Fibroblast of pulmonary artery (primary cell): ENCODE data around the gene DLGAP1.

Experiments
- DNase-seq: peaks from one replicate; pipeline ENCODE4 v3.0.0-alpha.2; 2010; ENCODE audit warnings: low read depth
- H3K4me3 ChIP-seq: replicated peaks from 2 replicates; pipeline ENCODE4 v1.5.1; 2011; ENCODE audit warnings: low read depth, mild to moderate bottlenecking, control low read depth, low read length, moderate library complexity
- TF ChIP-seq, protein P1 (sequence below): IDR thresholded peaks from 2 replicates; pipeline ENCODE4 v1.5.1; 2011; ENCODE audit warnings: mild to moderate bottlenecking, control low read depth, low read length, inconsistent platforms; ENCODE audit errors: missing control alignments

Gene DLGAP1

DNA sequence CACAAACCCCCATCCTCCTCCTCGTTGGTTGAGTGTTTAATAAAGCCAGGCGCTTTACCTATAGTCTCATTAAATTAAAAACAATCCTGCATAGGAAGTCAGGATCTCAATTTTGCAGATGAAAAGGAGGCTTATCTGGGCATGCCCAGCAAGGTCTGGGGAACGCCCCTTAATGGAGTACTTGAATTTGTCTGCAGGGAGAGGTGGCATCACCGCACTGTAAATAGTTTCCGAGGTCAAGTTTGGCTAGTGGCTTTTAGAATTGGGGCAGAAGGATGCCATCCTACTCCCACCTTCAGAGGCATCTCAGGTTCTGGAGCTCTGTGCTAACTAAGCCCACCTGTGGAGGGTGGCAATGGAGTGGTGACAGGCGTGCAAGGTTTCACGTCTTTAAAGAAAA, 855.9 kb downstream of the DLGAP1 start:
- H3K4me3 ChIP-seq = no peak overlapping the region
- DNase-seq = no peak
- TF ChIP-seq, protein P1, sequence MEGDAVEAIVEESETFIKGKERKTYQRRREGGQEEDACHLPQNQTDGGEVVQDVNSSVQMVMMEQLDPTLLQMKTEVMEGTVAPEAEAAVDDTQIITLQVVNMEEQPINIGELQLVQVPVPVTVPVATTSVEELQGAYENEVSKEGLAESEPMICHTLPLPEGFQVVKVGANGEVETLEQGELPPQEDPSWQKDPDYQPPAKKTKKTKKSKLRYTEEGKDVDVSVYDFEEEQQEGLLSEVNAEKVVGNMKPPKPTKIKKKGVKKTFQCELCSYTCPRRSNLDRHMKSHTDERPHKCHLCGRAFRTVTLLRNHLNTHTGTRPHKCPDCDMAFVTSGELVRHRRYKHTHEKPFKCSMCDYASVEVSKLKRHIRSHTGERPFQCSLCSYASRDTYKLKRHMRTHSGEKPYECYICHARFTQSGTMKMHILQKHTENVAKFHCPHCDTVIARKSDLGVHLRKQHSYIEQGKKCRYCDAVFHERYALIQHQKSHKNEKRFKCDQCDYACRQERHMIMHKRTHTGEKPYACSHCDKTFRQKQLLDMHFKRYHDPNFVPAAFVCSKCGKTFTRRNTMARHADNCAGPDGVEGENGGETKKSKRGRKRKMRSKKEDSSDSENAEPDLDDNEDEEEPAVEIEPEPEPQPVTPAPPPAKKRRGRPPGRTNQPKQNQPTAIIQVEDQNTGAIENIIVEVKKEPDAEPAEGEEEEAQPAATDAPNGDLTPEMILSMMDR = no peak

DNA sequence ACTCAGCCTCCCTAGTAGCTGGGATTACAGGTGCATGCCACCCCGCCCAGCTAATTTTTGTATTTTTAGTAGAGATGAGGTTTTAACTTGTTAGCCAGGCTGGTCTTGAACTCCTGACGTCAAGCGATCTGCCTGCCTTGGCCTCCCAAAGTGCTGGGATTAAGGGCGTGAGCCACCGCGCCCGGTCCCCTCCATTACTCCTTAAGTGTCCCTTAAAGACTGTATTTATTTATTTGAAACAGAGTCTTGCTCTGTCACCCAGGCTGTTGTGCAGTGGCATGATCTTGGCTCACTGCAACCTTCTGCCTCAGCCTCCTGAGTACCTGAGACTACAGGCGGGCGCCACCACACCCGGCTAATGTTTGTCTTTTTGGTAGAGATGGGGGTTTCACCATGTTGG, 856.5 kb downstream of the DLGAP1 start:
- DNase-seq = no peak
- TF ChIP-seq, protein P1 = no peak

DNA sequence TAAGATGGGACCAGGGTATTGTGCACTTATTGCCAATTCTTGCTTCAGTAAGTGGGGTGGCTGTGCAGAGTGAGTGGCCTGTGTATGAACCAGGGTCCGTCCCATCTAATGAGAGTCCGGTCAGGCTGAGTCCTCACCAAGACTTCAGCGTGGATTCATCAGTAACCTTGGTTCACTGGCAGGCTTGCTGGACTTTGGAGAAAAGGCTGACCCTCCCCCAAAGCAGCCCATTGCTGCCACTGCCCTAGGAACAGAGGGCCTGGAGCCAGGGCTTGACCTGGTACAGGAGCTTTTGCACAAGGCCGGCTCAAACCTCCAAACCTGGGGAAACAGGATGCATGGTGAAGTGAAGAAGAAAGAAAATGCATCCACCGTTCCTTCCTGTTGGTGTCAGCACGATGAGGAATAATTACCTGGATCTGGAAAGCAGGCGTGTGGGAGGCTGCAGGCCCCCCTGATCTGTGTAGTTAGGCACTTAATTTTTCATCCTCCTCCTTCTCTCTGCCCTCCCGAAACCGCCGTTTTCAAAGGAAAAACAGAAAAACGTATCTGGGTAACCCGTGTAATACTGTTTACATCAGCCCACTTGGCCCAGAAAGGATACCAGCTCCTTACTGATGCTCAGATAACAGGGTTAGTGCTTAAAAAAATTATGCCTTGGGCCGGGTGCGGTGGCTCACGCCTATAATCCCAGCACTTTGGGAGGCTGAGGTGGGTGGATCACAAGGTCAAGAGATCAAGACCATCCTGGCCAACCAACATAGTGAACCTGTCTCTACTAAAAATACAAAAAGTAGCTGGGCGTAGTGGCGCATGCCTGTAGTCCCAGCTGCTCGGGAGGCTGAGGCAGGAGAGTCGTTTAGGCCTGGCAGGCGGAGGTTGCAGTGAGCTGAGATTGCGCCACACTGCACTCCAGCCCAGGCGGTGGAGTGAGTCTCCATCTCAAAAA, 857.4 kb downstream of the DLGAP1 start:
- DNase-seq = no peak
- no peak overlapping the region for H3K4me3 ChIP-seq
- TF ChIP-seq, protein P1 = no peak

More for the DNA sequence above, 856.5 kb downstream of the DLGAP1 start:
- no peak overlapping the region for H3K4me3 ChIP-seq

DNA sequence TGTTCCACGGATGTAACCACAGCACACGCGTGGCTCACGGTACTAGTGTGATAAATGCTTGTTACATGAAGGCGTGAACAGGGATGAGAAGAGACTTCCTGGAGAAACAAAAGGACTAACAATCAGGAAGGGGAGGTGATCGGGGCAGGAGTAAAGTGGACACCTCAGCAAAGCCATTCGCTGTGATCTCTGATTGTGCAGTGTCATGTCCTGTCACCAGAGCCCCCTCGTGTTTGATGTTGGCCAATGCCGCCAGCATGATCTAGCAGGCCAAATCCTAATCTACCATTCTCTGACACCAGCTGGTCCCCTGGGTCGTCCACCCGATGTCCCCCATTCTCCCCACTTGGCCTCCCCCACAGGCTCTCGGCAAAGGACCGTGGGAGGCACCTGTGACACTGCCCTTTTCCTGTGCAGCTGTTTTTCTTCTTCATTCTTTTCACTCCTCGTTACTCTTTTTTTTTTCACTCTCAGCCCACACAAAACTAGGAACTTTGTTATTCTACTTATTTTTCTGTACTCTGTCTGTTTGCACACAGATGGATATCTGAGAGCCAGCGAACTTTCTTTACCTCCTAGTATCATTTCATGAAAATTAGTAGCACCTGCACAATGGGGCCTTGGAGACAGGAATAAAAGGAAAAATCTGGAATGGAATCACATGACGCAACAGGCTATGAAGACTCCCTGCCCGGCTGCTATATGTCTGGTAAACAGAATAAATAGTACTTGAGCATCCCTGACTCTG, 858.3 kb downstream of the DLGAP1 start:
- TF ChIP-seq, protein P1 = peak; percentile 8
- DNase-seq = peak; percentile 52
- peak overlapping the region; percentile 28 for H3K4me3 ChIP-seq

DNA sequence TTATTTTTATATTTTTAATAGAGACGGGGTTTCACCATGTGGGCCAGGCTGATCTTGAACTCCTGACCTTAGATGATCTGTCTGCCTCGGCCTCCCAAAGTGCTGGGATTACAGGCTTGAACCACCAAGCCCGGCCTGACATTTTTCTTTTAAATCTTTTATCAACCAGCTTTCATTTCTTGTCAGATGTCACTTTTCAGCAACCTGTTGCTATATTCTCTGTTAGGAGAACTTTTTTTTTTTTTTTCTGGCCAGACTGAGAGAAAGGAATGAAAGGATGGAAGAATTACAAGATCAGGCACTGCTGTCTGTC, 858.8 kb downstream of the DLGAP1 start:
- TF ChIP-seq, protein P1 = no peak
- no peak for DNase-seq
- peak overlapping the region; percentile 66 for H3K4me3 ChIP-seq

DNA sequence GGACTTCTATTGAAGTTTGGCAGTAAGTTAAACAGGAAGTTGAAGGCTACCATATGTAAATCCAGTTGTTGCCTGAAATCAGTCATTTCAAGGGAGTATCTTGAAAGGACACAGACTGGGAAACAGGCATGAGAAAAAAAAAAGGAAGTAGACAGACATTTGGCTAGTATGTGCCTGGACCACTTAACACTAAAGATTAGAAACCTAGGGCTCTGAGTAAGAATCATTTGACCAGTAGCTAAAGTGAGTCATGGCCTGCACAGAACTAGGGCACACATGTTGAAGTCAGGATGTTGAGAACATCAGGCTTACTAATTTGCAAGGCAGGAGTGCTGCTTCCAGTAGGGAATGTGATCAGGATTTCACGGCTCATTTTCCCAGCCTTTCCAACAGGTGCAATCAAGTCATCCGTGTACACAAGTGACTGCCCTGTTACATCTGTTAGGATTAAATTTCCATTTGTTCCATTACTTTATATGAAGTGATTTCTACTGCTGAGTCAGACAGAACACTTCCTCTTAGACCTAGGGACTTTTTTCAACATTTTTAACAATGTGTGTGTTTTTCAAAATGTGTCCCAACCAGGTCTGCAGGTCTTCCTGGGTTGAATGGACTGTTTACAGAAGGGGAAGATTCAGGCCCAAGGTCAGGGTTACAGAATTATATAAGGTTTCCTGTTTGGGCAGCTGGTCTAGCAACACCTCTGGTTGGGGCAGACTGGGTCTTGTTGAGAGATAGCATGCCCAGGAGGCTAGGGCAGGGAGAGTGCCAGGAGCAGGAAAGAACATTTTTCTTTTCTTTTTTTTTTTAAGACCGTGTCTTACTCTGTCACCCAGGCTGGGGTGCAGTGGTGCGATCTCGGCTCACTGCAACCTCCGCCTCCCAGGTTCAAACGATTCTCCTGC, 859.5 kb downstream of the DLGAP1 start:
- H3K4me3 ChIP-seq = peak overlapping the region; percentile 66
- TF ChIP-seq, protein P1 = no peak
- peak; percentile 94 for DNase-seq
